ENCODE results near the gene CLGN.
A peak's percentile ranks its signal among the peaks of the same experiment; 100 is the strongest.

The CLGN gene

DNA sequence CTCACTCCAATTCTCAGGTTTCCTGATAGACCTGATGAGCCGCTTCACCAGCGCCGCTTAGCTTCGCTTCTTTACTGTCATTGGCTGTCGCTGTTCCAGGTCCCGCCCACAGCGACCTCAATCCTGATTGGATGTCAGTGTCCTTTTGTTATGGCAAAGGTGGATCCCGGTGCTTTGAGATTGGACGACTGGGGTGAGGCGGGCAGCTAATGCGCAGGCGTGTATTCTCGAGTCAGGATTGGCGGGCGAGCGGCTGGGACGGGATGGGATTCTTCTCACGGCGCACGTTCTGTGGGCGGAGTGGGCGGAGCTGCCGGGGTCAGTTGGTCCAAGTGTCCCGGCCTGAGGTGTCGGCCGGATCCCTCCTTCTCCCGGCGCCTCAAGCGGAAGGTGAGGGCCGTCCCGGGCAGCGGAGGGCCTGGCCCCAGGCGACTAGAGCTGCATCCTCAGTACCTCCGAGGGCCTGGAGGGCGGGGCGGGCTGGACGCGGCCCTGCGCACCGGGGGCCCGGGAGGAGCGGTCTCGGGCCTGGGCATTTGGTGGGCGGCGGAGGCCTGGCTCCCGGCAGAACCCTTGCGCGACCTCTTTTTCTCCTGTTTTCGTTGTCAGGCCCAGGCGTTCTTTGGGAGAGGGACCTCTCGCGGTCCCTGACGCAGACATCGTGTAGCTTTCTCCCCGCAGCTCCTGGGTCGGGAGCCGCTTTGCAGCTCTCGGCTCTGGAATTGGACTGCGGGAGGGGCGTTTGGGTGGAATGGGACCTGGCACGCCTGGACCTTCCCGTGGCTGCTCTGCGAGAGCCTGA, 53.9 kb downstream of the CLGN start, which contains the start of gene SCOC:
TSS of gene SCOC (plus strand) at position 319 of the 802 bp plus-strand sequence. CDS start 5,525 bp downstream, outside the sequence.
- DNase-seq, result peak; percentile 99

DNA sequence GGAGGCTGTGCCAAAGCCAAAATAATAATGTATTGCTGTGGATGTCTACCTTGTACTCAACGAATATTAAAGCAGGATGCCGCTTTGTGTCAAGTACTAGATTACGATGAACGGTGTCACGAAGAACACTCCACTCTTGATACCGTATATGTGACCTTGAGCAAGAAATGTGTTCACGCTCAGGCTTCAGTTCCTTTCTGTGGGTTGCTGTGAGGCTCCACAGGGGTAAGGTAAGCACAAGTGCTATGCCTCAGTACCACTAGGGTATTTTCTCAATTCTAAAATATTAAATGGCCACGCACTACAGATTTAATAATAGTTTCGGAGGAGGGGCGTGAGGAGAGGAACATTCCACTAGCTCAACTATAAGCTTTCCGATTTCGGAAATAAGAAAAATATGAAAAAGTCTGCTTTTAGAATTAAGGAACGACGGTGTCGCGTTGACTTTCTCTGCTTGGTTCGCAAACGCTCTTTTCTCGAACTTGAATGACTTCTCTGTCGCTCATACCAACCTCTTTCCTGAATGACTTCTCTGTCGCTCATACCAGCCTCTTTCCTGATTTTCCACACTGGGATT, 54.6 kb downstream of the CLGN start:
- DNase-seq, result no peak

DNA sequence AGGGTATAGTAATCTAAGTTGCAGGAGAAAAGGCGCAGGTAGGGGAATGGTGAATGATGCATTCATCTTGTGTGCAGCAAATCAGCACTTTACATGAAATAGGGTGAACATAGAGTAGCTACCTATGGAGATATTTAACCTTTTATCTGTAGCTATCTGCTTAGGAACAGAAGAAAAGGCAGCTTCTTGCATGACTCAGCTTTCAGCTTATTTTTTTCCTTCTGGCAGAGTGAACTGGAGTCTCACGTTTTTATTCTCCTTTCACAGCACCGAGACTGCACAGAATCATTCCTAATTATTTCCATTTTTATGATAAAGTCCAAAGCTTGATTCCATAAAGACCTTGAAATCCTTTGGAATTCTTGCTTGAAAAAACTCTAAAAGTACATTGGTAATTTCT, 58.8 kb downstream of the CLGN start:
- DNase-seq, result no peak

DNA sequence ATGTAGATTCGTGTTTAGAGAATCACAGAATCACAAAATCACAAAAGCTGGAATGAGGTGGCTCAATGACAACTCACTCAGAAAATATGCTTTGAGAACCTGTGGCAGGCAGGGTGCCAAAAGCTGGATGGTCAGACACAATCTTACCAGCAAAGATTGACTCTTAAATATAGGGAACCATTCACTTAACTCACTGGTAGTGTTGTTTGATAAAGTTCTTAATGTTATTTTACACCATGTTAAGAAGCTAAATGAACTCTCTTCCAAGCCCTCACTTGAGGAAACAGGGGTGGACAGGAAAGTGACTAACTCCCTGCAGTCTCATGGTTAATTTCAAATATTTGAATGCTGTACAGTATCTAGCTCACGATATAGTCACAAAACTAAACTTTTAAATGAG, 59.7 kb downstream of the CLGN start:
- no peak for DNase-seq

DNA sequence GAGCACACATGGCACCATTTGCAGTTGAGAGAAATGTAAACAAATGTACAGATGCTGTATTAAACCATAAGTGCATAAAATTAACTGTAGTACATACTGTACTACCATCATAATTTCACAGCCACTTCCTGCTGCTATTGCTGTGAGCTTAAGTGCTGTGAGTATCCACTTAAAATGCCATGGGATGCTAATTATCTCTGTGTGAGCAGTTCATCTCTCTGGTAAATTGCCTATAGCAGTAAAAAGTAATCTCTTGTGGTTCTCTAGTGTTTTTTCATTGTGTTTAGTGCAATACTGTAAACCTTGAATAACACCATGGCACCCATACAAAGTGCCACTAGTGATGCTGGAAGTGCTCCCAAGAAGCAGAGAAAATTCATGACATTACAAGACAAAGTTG, 63.9 kb downstream of the CLGN start:
- peak; percentile 52 for DNase-seq

DNA sequence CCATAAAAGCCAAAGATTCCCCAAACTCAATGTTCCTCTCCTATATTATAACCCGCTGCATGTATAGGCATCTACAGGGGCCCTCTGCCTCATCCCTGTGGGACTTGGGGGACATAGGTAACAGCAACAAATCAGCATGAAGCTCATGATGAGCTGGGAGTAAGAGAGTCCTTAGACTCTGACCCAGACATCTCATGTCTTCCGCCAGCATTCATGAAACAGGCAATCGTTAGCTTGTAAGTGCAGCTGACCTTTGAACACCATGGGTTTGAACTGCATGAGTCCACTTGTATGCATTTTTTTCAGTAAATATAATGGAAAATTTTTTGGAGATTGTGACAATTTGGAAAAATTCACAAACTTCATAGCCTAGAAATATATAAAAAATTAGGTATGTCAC, 64.4 kb downstream of the CLGN start:
- no peak for DNase-seq

DNA sequence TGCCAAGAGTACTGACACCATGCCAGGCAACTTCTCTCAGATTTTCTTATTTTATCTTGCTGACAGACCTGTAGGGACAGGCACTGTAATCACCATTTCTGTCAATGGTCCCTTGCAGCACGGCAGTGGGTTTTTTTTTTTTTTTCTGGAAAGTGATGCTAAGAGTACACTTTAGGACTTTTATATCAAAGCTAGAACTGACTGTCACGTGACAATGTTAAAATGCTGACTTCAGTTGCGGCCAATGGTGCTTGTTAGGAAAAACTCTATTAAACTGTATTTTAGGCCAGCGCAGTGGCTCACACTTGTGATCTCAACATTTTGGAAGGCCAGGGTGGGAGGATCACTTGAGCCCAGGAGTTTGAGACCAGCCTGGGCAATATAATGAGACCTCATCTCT, 66.3 kb downstream of the CLGN start:
- DNase-seq, result no peak

DNA sequence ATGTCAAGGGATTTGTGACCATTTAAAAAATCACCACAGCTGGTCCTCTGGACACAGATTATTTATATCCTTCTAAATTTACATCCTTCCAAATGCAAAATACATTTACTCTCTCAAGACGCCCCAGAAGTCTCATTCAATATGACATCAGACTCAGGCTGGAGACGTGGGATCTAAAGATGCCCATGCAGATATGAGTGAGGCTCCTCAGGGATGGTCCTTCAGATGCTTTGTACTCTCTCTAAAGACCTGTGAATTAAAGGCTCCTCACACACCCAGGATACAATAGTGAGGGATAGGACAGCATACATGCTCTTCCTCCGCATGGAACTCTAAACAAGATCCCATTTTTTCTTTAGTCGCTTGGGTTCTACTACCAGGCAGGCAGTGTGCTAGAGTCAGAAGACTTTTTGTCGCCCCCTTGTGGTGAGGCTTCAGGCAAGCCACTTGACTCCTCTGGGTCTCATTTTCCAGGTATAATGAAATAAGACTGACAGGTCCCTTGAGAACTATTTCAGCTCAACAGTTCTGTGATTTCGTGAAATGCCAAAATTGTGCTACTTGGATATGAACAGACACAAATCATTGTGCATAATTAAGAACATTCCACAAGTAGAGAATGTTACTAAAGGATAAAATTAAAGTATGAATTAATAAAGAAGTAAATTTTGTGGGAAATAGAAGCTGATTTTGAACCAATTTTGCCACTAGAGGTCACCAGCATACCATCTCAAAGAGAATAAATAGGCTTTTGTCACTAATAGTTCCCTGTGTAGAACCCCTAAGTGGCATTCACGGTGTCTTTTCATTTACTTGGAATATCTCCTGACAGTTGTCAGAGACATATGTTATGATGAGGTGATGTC, 67.7 kb downstream of the CLGN start:
- peak; percentile 81 for DNase-seq

DNA sequence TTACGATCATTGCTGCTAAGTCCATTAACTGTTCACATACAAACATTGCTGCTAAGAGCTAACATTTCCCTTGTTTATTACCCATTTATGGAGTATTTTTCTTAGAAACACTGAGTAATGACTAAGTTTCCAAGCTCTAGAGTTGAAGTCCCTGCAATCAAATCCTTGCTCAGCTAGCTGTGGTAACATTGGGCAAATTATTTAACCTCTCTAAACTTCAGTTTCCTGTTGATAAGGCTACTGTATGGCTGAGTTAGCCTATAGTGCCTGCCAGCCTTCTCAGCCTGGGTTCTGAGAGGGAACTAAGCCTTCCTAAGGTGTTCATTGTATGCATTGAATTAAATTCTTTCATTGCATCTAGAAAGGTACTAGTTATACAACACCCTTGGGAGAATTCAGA, 69.2 kb downstream of the CLGN start:
- no peak for DNase-seq

DNA sequence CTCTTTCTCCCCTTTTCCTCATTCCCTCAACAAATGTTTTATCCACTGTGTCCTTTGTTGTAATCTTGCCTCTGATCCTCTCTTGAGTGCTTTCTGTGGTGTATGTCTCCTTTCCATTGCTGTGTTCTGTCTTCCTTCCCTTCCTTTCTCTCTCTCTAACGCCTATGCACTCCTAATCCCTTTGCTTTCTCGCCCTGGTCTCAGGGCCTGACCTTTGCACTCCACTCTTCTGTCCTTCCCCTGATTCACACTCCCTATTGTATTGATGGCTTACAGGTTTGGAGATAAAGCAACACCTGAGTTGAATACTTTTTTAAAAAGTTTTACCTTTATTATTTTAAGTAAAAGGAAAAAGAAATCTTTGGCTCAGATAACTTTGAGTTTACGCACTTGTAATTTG, 69.6 kb downstream of the CLGN start:
- no peak for DNase-seq

DNA sequence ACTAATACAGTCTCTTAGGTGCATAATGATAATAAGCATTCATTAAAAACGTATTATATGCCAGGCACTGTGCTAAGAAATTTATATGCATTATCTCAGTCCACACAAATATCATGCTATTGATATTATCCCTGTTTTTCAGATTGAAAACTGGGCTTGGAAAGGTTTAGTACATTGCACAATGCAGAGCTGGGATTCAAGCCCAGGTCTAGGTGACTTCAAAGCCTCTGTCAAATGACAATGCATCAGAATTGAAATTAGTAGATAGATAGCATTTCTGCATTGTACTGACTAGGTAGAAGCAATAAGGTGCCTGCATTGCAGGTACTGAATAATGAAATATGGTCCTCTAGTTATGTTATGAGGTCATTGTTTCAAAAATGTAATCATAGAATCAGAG, 72.2 kb downstream of the CLGN start:
- DNase-seq, result no peak

DNA sequence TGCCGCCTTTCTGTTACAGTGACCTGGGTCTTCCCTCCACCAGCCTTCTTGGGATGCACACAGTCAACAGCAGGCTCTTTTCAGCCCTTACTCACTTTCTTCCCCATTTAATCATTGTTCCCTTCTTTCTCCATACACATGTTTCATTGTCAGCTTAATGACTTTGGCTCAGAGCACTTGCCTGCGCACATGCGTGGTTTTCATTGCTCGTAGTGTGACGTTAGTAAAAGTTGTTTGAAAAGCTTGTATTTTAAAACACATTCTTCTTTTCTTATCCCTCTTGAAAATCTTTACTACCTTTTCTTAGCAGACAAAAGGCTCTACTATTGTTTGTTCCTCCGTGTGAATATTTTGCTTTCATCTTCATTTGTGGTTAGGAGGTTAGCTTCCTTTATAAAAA, 73.7 kb downstream of the CLGN start:
- DNase-seq, result no peak

DNA sequence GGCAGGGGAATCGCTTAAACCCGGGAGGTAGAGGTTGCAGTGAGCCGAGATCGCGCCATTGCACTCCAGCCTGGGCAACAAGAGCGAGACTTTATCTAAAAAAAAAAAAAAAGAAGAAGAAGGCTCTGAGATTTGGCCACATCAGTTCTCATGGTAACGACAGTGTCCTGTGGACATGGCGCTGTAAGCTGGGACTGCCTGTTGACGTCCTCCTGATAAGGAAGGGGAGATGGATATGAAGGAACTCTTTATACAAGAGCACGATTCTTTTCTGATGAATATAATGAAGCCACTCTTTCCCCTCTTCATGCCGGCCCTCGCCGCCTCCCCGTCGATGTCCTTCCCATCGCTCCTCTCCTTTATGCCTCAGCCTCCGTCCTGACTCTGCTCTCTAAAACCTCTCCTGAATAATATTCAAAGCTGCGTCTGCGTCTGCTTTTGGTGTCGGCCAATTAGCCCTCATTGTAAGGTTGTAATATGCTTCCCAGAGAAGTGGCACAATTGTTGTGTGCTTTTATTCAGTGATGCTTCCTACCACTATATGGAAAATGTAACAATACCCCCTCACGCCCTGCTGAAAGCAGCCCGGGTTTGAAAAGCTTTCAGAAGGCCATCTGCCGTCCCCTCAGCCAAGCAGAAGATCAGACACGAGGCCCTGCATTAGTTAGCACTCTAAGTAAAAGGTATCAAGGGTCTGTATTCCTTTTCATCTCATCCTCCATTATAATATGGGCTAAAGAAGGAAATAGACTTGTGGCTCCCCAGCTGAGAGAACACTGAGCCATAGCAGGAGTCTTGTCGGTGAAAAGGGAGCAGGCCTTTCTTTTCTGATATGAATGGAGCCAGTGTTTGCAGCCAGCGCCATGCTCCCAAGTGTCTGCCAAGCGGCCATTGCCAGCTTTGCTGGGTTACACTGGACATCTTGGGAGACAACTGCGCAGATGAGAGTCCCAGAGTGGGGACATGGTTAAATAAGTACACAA, 76.1 kb downstream of the CLGN start:
- peak; percentile 30 for DNase-seq

DNA sequence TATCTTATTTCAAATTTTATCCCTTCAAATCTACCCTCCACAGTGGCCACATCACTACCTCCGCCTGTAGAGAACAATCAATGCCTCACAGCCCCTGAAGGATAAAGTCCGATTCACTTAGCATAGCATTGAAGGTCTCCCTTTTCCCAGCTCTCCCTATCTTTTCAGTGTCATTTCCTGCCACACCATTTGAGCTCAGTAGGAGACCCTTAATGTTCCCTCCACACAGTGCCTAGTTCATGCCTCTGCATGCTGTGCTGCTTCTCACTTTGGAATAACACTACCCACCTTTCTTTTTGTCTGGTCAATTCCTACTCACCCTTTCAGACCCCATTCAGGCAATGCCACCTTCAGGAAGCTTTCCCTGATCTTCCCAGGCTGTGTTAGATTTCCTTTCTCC, 77.6 kb downstream of the CLGN start:
- DNase-seq, result no peak

DNA sequence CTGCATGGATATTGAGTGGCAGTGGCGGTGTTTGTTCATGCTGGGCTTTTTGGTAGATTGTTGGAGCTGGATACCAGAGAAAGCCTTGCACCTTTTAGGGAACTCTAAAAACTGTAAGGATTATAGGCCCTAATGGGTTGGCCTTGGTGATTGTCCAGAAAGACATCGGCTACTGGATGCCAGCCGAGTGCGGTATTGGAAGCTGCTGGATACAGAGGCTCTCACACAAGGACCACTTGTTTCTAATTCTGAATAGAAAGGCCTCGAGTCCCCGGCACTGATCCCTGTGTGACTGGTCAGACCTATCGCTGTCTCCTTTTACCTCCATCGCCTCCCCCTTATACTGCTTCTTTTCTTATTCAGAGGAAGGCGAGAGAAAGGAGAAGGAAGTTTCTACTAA, 81.3 kb downstream of the CLGN start:
- no peak for DNase-seq

DNA sequence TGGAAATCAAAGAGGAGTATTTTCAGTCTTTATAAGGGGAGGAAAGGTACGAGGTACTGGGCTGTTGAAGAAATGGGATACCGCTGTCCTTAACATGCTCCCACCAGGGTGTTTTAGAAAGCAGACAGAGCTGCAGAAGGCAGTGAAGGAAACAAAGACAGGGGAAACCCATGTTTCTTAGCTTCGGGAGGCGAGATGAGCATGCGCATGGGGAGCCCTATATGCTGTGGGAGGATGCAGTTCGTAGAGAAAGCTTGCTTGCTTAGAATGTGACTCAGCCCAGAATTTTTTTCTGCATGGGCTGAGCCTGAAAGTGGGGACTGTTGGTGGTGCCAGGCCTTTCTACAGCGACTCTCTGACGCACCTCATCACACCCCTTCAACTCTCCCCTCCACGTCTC, 82.8 kb downstream of the CLGN start:
- no peak for DNase-seq

DNA sequence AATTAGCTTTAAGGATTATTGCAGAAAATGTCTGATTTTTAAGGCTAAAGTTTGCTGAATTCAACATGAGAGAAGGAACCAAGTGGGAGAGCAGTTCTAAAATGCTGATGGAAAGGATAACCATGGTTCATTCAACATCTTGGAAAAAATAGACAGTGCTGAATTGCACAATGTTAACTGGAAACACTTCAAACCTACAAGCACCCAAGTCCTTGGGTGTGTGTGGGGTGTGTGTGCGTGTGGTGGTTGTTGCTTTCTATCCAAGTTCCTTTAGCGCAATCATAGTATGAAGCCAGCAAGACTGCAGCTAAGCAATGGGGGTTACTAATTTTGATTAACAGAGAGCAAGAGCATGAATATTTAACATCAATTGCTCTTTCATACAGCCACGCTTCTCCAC, 83.3 kb downstream of the CLGN start:
- no peak for DNase-seq

DNA sequence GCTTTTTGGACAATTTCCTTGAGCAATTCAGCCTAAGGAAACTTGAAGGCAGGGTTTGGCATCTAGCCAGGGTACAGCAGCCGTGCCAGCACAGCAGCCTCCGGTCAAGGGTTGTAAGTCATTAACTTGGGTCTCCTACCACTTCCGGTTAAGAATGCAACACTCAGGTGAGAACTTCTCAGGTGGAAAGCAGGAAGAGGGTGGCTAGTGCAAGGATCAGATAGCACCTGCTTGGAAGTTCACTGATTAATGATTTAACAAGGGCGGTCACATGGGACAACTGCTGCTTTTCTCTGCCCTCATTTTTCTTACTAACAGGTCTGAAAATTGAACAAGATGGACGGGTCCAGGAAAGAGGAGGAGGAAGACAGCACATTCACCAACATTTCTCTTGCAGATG, 84.1 kb downstream of the CLGN start:
- no peak for DNase-seq

DNA sequence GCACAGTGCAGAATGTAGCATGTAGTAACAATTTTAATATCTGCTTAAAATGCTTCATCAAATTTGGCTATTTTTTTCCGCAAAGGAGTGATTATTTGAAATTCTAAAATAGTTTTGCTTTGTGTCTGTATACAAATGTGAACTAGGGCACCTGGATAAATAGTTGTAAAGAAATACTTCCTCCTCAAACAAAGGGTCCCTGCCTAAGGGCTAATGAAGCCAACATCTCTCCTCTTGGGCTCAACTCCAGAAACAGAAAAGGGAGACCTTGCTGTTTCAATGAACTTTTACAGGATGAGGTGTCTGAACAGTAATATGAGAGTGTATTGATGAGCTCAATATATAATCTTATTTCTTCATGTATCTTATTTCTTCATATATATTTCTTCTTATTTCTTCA, 84.8 kb downstream of the CLGN start:
- no peak for DNase-seq

Data from DMS153 (cell line).